ENCODE measurements around the gene CSF1R.

DNA sequence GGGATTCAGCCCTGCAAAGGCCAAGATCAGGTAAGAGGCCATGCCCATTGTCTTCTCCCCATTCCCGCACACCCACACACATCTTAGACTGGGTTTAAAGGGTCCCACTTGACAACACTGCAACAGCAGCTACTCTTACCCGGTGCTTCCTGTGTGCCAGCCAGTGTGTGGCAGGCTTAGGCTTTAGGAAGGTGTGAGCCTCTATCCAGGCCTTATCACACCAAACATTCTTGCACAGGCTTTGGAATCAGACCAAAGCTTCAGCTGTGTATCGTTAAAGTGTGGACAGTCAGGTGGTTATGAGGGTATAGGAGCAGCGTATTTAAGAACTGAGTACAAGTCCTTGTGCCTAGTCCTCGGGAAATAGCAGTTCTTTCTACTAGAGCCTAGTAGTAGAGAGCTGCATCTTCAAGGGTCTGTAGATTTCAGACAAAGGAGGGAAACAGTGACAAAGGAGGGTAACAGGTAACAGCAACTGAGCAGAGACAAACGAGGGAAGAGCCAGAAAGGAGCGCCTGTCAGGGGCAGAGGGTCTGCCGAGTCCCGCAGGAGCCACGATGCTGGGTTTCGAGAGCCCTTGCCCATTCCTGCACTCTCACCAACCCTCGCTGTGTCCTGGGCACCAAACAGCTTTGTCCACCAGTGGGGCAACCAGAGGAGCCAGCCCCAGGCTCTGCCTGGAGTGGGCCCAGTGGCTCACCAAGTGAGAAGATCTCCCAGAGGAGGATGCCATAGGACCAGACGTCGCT, 30.9 kb downstream of the CSF1R start:
- no peak for TF ChIP-seq ZBTB7A (IDR thresholded peaks at IDR 0.05; ENCODE audit: low read depth)
- TF ChIP-seq CREB1 (IDR thresholded peaks at IDR 0.05; ENCODE audit: low read depth) = no peak
- no peak for TF ChIP-seq TAF1 (IDR thresholded peaks at IDR 0.05; ENCODE audit: low read depth)
- no peak for TF ChIP-seq EP300 (IDR thresholded peaks at IDR 0.05; ENCODE audit: borderline replicate concordance)
- TF ChIP-seq, protein P1, sequence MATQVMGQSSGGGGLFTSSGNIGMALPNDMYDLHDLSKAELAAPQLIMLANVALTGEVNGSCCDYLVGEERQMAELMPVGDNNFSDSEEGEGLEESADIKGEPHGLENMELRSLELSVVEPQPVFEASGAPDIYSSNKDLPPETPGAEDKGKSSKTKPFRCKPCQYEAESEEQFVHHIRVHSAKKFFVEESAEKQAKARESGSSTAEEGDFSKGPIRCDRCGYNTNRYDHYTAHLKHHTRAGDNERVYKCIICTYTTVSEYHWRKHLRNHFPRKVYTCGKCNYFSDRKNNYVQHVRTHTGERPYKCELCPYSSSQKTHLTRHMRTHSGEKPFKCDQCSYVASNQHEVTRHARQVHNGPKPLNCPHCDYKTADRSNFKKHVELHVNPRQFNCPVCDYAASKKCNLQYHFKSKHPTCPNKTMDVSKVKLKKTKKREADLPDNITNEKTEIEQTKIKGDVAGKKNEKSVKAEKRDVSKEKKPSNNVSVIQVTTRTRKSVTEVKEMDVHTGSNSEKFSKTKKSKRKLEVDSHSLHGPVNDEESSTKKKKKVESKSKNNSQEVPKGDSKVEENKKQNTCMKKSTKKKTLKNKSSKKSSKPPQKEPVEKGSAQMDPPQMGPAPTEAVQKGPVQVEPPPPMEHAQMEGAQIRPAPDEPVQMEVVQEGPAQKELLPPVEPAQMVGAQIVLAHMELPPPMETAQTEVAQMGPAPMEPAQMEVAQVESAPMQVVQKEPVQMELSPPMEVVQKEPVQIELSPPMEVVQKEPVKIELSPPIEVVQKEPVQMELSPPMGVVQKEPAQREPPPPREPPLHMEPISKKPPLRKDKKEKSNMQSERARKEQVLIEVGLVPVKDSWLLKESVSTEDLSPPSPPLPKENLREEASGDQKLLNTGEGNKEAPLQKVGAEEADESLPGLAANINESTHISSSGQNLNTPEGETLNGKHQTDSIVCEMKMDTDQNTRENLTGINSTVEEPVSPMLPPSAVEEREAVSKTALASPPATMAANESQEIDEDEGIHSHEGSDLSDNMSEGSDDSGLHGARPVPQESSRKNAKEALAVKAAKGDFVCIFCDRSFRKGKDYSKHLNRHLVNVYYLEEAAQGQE (IDR thresholded peaks at IDR 0.05; ENCODE audit: low read depth) = no peak
- TF ChIP-seq CEBPB (IDR thresholded peaks at IDR 0.05) = no peak
- TF ChIP-seq EGR1 (IDR thresholded peaks at IDR 0.05) = no peak
- TF ChIP-seq, protein P2, sequence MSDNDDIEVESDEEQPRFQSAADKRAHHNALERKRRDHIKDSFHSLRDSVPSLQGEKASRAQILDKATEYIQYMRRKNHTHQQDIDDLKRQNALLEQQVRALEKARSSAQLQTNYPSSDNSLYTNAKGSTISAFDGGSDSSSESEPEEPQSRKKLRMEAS (IDR thresholded peaks at IDR 0.05) = no peak
- no peak for TF ChIP-seq TCF12 (IDR thresholded peaks at IDR 0.05; ENCODE audit: low read depth)
- no peak for TF ChIP-seq TEAD4 (IDR thresholded peaks at IDR 0.05)
- TF ChIP-seq YY1 (IDR thresholded peaks at IDR 0.05; ENCODE audit: low read depth) = no peak
- no peak for TF ChIP-seq RAD21 (IDR thresholded peaks at IDR 0.05; ENCODE audit: low read depth)
